AG08395 (cell line): Measurements from ENCODE around the gene AGER.
"Not testable (repeated sequence)": the region's sequence is repeated elsewhere in the genome, so short reads cannot be mapped to it uniquely, and the experiment has no call there.

Source experiments
- DNase-seq: peaks from one replicate; pipeline ENCODE4 v3.0.0; 2012; ENCODE audit warnings: mixed read lengths, low spot score

AGER gene

DNA sequence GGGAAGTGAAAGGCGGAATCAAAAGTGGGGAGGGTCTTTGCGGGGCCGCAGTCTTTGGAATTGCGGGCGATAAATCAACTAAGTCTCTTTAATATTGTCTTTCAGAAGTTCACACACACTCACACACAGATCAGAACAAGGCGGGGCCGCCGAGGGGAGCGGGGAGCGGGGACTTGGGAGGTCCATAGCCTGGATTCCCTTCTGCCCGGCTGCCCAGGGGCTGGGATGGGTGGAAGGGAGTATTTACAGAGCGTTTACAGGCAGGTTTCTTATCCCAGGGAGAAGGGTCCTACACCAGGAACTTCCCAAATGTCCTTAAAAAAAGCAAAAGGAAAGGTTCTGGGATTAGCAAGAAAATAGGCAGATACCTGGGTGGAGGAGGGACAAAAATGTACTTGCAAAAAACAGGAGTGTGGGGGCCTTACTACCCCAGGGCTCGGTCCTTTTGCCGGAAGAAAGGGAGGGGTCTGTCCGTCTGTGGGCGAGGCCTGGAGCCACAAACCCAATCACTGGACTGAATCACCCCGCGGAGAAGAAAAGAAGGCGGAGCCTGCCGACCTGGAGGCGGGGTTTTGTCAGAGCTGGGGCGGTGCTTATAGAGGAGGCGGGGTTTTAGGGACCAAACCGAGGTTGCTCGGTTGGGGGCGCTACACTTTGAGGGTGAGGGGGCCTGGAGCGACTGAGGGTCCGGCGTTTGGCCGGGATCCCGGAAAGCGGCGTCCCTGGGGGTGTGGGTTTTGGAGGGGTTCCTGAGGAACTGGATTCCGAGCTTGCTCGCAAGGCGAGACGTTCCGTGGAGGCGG, 35.6 kb downstream of the AGER start:
- DNase-seq = no peak

DNA sequence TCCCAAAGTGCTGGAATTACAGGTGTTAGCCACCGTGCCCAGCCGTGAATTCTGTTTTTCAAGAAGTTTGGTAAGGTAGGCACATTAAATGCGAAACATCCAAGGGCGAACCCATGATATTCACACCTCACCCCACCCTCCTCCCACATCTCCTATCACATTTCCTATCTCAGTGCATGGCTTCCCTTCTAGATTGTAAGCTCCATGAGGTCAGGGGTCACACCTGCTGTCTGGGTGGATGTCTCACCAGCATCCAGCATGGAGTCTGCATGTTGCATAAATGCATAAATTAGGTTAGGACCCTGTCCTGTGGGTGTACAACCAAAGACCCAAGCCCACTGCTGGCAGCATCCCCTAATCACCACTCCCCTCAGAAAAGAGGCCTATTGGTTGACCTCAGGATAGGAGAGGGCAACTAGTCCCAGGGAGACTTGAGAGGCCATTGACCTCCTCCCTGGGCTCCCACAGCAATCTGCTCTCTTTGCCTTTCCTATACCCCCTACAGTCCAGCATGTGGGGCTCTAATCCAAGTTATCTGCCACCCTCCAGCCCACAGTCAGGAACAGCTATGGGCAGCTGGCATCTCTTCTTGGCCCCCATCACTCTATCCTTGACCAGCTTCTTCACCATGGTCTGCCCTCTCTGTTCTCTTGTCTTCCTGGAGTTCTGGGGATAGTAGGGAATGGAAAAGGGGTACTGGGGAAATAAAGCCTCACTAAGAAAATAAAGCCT, 36.5 kb downstream of the AGER start:
- DNase-seq = no peak

DNA sequence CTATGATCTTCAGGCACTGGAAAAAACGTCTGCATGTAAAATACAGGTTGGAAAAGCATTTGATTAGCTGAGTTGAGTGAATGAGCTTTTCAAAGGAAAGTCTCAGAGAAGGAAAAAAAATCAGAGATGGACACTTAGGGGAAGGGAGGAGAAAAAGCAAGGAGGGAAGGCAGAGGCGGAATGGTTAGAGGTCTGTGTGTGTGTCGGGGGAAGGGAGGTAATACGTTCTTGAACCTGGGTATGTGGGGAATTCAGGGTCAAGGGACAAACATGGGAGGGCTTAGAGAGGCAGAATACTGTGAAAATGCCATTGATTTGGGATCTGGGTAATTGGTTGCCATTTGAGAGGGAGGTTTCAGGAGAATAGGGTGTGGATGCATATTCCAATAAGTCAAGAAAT, 37.4 kb downstream of the AGER start:
- no peak for DNase-seq

DNA sequence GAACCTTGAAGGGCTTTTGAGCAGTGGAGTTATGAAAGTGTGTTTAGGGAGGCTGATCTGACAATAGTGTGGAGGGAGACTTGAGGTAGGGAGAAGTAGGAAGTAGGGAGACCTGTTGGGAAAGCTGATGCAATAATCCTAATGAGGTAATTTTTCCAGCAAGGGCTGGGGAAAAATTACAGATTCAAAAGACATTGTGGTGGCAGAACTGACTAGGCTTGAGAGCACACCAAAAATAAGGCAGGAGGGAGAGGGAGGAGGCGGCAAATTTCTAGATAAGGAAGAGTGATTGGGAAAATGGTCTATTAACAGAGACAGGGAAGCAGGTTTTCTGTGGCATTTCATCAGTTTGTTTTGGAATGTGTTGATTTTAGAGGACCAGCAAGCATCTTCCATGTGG, 37.8 kb downstream of the AGER start:
- no peak for DNase-seq

DNA sequence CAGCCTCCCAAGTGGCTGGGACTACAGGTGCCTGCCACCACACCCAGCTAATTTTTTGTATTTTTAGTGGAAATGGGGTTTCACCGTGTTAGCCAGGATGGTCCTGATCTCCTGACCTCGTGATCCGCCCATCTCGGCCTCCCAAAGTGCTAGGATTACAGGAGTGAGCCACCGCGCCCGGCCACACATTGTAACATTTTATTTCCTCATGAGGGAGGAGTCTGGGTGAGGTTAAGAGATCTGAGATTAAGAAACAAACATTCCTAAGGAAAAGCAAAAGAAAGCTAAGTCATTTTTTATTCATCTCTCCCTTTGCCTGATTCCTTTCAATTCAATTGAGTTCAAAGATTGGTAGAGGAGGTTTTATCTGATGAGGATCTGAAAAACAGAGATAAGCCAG, 39.8 kb downstream of the AGER start:
- DNase-seq = not testable (repeated sequence)

DNA sequence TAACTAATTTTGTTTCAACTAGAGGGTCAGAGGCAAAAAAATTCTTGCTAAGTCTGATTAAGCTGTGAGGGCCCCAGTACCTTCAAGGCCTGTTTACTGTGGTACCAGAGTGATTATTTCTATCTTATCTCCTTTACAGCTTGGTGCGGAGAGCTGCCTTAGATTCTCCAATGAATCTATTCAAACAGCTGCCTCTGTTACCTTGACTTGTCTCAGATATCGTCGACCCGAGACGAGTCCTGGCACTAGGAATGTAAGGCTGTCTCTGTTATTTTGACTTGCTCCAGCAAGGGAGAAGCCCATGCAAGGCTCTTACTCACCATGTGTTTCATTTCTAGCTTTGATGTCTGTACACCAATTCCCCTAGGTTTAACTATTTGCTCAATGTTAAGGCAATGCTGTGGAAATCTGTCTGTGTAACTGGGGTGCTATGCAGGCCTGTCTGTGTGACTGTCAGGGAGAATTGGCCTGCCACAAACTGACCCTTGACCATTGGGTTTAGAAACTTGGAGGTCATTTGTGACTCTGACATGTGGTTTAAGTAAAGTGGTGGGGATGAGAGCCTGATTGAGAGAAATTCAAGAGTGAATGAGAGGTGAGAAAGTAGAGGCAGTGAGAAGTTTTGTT, 43.5 kb downstream of the AGER start:
- no peak for DNase-seq

DNA sequence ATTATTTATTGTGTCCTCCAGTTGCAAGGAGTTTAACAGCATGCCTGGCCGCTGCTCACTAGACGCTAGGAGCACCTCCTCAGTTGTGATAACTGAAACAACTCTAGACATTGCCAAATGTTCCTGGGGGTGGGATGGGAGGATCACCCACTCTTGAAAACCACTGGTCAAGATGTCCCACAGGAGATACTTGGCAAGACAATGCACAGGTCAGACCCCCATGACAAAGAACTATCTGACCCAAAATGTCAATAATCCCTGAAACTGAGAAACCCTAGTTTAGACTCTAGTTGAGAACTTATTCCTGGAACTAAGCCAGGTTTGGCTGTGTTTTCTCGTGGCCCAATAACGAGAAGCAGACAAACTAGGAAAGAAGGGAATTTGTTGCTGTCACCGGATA, 44.5 kb downstream of the AGER start:
- DNase-seq = no peak

DNA sequence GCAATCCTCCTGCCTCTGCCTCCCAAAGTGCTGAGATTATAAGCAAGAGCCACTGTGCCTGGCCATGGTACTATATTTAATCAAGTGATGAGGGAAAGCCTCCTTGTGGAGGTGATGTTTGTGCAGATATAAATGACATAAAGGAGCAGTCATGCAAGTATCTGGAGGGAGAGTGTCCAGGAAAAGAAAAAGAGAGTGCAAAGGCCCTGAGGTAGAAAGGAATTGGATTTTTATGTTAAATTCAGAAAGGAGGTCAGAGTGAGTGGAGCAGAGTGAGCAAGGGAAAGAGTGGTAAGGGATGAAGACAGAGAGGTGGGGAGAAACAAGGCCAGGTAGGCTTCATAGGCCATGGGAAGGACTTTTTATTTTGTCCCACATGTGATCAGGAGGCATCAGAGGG, 46.6 kb downstream of the AGER start:
- no peak for DNase-seq

DNA sequence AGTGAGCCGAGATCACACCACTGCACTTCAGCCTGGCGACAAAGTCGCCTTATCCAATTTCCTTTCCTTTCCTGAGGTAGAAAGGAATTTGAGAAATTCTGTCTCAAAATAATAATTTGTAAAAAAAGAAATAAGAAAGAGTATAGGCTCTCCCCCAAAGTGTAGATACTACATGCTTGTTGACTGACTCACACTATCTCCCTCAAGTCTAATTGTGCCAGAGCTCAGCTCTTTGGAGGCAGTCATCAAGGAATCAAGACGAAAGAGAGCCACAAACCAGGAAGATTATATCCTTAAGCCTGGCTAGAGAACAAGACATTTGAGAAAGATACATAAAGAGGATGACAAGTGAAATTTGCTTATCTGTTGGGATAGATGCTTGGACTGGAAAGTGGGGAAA, 50.3 kb downstream of the AGER start:
- no peak for DNase-seq

DNA sequence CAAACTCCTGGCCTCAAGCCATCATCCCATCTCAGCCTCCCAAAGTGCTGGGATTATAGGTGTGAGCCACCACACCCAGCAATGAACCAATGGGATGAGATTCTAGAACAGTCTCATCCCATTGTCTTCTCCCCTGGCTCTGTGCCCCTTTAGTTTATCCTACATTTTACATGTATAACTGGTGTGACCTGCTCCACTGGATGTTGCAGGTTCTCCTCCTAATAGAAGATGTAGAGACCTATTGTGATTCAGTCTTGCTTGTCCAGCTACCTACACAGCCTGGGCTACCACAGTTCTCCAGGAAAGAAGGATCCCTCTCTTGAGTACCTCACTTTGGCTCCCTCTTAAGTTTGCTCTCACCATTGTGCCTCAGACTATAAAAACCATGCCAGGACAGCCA, 51.9 kb downstream of the AGER start:
- no peak for DNase-seq

DNA sequence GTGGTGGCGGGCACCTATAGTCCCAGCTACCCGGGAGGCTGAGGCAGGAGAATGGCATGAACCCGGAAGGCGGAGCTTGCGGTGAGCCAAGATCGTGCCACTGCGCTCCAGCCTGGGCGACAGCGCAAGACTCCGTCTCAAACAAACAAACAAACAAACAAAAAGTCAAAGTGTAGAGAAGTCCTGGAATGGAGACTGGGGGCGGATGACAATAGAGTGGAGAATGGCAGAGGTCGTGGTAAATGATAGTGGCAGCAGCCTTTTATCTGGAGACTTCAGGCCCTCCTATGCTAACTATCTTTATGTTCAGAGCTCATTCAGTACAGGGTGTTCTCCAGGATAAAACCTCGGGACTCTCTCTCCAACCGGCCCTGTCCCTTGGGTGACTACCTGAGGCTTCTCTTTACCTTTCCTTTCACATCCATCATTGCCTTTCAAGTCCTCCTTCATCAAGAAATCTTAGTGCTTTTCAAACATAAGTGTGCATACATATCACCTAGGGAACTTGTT, 52.6 kb downstream of the AGER start:
- no peak for DNase-seq
